Non-pigmented ciliary epithelial cell (primary cell): ENCODE measurements around the gene SHISA4.

Experiments
- DNase-seq: peaks from one replicate; pipeline ENCODE4 v3.0.0-alpha.2; 2010; ENCODE audit warnings: low read depth

Gene SHISA4

GRCh38 chr1:201881617-201882016 lies 7.1 kb upstream of the SHISA4 start:
- no peak for DNase-seq

- DNase-seq: no peak
These were observed 6.0 kb upstream of the SHISA4 start for GRCh38 chr1:201882665-201883132.

- no peak for DNase-seq
These were observed 5.4 kb upstream of the SHISA4 start for GRCh38 chr1:201883266-201883665.

DNA sequence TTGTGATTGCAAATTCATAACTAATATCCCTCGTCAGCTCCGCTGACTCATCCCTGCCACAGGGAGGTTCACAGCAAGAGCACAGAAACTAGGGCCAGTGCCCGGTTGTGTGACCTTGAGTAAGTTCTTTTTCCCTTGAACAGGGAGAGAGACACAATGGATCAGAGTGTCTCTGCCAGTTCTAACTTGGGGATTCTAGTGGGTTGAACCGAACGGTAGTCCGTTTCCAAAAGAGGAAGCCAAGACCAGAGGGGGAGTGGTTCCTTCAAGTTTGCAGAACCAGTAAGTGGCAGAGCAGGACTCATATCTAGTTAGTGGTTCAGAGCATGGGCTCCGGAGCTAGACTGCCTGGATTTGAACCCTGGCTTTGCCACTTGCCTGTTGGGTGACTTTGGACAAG lies 4.9 kb upstream of the SHISA4 start:
- DNase-seq: no peak

- no peak for DNase-seq
These were observed 4.3 kb upstream of the SHISA4 start for GRCh38 chr1:201884425-201884824.

DNA sequence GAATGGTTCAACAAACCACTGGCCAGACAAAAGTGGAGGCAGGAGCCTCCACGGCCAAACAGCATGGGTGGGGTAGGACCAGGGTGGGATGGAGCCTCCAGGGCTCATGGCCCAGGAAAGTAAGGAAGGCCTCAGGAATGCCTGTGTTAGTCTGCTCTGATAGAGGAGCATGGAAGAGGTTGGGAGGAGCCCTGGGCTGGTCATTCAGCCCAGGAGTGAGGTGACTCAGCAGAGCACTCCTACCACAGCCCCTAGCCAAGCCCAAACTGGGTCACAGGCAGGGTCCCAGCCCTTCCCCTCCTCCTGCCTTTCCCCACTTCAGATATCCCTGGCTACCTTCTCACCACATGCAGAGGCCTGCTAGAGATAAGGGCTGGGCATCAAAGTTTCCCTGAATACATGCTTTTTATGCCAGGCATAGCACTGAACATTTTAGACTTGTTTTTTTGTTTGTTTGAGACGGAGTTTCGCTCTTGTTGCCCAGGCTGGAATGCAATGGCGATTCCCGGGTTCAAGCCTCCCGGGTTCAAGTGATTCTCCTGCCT lies 3.1 kb upstream of the SHISA4 start:
- DNase-seq: no peak

- DNase-seq: no peak
These were observed 2.4 kb upstream of the SHISA4 start for GRCh38 chr1:201886103-201886885.

DNA sequence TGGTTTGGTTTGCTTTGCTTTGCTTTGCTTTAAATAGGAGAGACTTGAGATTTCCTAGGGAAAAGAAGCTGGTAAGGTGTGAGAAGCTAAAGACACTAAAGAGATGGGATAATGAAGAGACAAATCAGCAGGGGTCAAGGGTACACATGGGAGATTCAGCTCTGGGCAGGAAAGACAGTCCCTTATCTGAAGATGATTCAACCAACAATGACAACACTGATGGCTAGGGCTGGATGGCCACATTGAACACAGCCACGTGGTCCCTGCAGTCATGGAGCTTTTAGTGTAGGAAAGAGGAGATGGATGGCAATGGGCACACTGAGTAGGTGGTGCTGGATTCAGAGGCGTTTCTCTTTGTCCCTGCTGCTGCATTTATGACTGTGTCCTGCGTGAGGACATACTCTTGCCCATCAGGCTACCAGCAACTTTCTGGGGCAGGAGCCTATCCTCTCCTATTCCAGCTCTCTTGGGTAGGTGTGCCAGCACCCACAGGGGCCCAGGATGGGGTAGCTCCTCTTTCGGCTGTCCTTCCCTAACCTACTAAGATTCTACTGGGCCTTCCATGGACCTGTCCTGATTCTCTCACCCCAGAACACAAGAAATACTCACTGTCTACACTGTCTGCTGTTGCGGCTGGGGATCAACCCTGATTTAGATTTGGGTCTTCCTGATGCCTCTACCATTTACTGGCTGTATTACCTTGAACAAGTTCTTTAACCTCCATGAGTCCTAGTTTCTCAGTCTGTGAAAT lies 1.4 kb upstream of the SHISA4 start:
- no peak for DNase-seq

GRCh38 chr1:201889090-201889968 lies 631 bp downstream of the SHISA4 start:
- DNase-seq: no peak

GRCh38 chr1:201890223-201890622 lies 1.5 kb downstream of the SHISA4 start:
- DNase-seq: no peak

DNA sequence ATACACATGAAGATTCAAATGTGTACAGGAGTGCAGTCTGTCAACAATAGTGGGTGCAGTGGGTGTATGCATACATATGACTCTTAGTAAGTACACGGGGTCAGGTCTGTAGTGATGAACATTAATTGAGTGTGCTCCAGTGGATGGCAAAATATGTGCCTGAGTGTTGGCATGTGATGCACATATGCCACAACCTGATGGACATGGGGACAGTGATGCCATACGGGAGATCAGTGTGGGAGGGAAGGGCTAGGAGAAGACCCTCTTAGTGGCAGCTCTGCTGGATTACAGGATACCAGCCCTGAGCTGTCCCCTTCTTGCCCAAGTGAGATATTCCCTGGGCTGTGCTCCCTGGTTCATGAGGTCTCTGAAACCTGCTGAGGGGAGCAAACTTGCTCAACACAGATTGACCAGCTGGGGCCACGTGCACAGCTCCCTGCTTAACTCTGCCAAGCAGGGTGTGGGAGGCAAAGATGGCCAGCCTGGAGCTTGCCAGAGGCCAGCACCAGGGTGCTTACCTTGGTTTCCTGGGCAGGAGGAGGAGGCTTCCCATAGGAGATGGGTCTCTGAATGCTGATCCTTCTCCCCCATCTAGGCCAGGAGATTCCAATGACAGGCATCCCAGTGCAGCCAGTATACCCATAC lies 2.2 kb downstream of the SHISA4 start:
- DNase-seq: no peak

- no peak for DNase-seq
These were observed 2.9 kb downstream of the SHISA4 start for GRCh38 chr1:201891451-201892045.

DNA sequence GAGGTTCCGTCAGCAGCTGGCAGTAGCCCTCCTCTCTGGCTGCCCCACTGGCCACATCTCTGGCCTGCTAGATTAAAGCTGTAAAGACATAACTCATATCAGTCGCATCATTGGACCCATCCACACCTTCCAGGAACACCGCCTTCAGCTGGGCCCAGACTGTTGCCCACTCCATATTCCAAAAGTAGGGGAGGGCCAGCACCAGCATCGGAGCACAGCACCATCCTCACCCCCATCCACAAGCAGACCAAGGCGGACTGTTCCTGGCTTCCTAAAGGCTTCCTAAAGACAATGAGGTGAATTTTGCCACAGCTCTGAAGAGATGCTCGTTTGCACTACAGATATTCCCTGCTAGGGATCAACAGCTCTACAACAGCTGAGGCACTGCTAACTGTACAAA lies 3.5 kb downstream of the SHISA4 start:
- no peak for DNase-seq

- no peak for DNase-seq
These were observed 4.7 kb downstream of the SHISA4 start for GRCh38 chr1:201893431-201893830.

DNA sequence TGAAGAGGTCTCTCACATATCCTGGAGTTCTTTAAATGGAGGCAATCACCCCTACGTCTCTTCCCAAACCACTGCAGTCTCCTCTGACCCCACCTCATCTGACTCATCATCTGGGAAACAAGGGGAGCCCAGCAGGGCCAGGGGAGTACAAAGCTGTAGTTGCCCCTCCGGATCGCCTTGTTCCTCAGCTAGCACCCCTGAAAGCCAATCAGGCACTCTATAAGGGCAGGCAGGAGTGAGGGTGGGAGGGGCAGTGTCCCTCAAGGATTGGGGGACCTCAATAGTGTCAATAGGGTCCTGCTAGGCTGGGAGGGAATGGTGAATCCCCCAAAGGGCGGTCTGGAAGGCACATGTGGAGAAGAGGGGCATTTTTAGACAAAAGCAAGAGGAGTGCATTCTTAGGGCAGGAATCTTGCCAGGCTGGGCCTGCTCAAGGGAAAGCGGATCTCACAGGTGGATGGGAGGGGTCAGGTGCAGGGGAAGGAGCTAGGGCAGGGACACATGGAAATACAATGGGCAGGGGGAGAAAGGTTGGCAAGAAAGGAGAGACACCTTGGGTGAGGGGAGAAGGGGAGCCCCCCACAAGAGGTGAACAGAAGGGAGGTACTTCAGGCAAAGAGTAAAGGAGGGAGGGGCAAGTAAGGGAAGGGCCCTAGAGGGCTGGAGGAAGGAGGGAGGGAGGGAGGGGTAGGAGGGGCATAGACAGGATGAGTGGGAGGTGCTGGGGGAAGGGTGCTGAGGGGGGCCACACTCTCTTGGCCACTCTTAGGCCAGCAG lies 5.8 kb downstream of the SHISA4 start:
- DNase-seq: no peak

DNA sequence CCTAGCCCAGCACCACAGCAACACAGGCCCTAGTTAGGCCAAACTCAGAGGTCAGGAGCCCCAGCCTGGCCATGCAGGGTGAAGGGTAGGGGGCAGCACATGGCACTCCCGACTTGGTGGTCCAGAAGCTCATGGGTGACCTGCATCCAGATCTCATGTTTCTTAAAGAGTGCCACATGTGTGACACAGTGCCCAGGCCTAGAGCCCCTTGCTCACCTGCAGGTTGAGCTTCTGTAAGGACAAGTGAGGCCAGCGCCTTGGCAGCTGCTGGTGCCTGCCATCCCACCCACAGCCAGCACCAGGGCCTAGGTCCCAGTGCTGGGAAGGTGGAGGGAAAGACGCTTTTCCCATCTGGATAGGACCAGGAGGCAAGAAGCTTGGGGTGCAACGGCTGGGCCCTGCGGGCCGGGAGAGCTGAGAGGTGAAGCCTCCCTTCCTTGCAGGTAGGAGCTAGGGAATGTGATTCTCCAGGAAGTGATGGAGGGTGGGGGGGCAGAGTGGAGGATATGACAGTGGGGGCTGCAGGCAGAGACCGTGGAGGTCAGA lies 6.5 kb downstream of the SHISA4 start:
- no peak for DNase-seq

- peak; percentile 70 for DNase-seq
These were observed 7.5 kb downstream of the SHISA4 start for GRCh38 chr1:201895913-201896807.

- DNase-seq: no peak
These were observed 8.3 kb downstream of the SHISA4 start for GRCh38 chr1:201896951-201897391.
